HG02884 (cell line): ENCODE measurements around the gene ZCCHC24.

Experiments
- ATAC-seq: cut with Tn5 transposase; IDR thresholded peaks from one replicate; pipeline ENCODE4 v1.9.1; 2021; ENCODE audit warnings: mild to moderate bottlenecking, moderate library complexity; ENCODE audit not compliant: unreplicated experiment

ZCCHC24 gene

DNA sequence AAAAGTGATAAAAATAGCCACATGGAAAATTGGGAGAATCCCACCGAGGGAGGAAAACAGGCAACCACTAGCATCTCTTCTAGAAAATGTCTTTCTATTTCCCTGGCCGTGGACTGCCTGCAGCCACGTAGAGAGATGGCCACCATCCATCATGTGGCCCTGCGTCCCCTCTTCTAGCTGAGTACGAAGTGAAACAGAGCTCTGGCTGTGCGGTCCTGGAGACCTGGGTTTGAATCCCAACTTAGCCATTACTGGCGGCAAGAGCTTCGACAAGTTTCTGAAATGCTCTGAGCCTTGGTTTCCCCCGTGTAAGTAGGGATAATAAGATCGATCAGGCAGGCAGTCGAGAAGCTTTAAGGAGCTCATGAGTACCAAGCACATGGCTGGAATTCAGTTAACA, 32.9 kb downstream of the ZCCHC24 start:
- ATAC-seq = no peak

DNA sequence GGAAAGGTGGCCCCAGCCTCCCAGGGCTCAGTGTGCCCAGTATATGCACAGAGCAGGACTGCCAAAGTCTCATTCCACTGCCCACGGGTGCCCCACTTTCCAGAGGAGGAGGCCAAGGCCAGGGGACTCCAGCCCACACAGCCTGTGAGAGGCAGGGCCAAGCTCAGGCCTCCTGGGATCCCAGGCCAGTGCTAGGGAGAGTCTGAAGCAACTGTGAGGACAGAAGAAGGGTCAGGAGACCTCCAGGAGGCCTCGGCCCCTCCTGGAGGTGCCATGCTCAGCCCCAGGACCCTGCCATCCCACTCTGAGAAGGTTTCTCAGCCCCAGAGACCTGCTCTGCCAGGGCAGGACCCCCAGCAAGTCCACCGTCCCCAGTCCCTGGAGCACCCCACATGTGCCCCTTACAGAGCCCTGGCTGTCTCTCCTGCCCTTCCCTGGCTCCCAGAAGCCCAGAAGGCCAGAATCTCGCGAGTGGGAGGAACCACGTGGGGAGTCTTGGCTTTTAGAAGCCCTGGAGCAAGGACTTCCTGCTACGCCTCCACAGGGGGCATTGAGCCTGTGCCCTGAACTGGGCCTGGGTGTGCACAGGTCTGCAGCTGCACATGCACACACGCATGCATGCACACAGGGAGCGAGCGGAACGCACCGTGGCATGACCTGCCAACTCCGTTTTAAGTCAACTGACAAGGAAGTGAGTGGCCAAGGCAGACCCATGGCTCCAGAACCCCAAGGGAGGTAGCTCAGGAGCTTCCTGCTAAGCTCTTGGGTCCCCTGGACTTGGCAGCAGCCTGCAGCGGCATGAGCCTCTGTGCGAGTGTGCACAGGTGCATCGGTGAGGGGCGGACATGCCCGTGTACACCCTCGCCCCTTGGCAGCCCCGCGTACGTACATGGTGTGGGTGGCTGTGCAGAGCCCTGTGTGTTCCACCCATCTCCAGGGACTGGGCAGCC, 33.6 kb downstream of the ZCCHC24 start:
- ATAC-seq = no peak

DNA sequence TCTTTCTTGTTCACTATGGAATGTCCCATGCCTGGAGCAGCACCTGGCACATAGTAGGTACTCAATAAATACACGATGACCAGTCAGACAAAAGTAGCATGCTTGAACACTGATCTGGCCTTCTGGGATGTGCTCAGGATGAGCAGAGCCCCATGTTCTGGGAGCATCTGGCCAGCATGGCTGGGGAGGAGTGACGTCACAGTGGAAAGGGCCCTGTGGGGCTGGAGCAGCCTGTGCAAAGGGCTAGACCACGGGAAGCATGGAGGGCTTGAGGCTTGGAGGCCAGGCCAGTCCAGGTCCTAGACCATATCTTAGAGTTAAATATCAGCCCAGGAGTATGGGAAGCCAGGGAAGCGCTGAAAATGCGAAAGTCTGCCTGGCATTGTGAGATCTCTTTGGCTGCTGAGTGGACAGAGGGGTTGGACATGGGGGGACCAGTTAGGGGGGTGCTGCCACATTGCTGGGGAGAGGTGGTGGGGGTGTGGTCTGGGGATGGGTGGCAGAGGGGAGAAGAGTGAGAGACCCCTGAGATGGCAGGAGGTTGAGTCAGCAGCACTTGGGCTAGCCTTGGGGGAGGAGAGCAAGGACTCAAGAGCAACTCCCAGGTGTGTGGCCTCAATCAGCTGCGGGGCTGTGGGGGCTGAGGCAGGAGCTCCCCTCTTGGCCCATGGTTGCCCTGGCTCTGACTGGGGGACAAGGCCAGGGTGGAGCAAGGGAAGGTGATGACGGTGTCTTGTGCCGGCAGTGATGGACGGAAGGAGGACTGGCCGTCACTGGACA, 34.9 kb downstream of the ZCCHC24 start:
- no peak for ATAC-seq

DNA sequence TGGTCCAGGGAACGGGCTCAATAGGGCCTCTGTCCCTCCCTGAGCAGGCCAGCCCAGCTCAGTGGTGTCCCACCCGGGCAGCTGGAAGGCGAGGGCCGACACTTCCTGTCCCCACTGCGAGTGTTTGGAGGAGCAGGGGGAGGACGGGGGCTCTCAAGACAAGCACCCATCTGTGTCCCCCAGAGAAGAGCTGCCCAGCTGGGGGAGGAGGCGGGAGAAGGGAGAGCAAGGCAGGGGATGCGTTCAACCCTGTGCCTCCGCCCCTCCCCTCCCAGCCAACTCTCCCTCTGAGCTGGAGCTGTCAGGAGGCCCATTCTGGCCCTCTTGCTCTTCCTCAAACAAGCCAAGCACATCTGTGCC, 35.7 kb downstream of the ZCCHC24 start:
- no peak for ATAC-seq

DNA sequence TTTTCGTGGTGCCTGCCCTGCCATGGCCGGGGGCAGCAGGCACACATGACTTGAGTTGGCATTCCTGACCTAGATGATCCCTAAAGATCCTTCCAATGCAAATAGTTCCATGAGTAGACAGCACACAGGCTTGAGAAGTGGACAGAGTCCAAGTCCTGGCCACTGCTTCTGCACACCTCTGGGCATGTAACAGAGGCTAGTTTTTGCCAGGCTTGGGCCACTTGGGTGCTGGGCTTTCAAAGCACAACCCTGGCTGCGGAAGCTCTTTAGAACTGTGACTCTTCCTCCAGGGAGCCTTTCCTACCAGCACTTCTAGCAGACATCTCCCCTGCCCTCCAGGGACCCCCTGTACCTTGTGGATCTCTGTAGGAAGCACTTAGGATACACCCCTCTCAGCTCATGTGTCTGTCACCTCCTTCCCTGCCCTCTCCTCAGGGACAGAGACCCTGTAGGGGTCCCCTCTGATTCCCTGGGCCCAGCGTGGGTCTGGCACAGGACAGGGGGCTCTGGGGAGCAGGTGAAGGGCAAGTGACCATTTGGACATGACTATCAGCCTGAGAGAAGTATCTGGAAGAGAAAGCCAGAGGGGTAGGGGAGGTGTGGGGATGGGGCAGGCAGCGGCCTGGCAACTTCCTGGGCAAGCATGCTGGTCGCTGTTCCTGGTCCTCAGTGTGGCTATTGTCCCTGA, 36.2 kb downstream of the ZCCHC24 start:
- no peak for ATAC-seq

DNA sequence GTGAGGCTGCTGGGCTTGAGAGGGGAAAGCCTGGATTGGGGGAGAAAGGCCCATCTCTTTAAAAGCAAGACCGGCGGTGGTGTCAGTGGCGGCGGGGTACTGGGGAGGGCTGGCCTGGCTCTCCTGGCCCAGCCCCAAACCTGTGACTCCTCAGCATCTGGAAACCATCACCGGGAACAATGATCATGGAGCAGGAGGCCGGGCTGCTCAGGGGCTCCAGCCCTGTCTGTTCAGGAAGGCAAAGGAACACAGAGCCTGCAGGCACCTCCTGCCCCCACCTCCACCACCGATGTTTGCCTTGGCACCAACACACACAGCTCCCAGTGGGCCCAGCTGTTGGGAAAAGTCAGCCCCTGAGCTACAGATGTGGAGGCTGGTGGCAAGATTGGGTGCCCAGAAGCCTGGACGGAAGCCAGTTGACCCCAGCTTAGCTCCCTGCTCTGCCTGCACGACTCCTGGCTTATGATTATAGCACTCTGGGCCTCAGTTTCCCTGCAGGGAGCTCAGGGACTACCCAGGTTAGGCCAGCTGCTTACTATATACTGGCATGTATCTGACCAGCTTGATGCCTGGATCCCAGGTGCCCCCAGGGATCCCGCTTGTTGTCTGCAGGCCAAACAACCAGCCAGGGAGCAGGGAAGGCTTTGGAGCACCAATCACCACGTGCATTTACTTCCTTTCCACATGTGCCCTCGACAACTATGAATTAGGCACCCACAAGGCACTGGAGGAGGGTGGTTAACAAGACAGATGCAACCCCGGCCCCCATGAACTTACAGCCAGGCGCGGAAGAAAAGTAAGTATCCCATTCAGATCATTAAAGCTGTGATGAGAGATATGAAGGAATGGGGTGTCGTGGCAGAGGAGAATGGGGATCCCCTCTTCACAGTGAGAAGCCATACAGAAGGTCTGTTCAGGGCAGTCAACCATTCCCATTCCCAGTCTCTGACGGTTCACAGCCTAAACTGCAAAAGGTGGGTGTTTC, 37.3 kb downstream of the ZCCHC24 start:
- no peak for ATAC-seq

DNA sequence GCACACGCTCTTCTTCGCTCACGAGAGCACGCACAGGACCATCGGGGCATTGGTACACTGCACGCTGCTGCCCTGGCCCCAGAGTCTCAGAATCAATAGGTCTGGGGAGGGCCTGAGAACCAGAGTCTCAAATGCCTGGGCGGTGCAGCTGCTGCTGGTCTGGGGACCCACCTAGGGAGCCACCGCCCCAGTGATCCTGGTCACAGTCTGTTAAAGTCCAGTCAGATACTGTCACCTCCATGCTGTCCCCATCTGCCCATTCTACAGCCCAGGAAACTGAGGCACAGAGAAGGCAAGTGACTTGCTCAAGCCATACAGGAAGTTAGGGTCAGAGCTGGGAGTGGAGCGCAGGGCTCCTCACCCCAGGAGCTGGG, 38.0 kb downstream of the ZCCHC24 start:
- no peak for ATAC-seq

DNA sequence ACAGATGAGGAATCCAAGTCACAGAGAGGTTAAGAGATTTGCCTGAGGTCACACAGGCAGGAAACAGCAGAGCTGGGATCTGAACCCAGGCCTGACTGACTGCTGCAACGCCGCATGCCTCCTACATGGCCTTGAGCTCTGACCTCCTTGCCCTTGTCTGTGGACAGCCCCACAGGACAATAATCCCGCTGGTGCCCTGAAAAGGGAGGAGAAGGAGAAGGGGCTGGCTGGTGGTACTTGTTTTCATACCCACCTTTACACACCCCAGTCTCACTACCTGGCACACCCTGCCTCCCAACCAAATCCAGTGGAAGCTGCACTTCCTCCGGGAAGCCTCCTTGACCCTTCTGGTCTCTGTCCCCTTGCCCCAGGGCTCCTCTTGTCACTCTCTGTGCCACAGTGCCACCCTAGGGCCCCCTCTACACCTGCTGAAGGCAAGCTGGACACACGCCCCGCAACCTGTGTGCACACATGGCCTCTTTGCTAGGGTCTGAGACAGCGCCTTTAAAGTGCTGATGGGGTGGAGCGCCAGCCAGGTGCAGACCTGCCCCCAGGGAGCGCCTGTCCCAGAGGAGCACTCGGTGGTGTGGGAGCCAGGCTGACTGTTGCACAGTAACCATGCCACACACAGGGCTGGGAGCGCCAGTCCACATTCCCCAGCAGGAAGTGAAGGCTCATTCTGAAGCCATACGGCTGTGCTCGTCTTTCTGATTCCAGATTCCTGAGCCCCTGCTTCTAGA, 38.6 kb downstream of the ZCCHC24 start:
- ATAC-seq = no peak

DNA sequence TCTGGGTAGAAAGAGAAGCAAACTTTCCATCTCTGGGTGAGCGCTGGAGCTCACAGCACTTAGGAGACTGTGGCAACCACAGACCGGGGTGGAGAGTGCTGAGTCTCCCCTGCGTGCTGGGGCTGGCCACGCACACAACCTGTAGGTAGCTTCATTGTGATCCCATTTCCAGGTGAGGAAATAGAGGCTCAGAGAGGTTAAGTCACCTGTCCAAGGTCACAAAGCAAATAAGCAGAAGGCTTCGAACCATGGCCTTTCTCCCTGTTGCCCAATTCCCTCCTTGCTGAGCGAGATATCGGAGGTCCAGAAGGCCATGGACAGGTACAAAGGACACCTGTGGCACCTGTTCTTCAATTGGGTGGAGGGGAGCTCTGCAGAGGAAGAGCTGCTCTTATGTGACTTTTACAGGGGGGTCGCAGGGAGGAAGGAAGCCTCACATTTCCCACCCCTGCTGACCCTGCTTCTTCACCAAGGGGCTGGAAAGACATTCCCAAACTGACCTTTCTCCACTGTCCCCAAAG, 39.4 kb downstream of the ZCCHC24 start:
- ATAC-seq = no peak

DNA sequence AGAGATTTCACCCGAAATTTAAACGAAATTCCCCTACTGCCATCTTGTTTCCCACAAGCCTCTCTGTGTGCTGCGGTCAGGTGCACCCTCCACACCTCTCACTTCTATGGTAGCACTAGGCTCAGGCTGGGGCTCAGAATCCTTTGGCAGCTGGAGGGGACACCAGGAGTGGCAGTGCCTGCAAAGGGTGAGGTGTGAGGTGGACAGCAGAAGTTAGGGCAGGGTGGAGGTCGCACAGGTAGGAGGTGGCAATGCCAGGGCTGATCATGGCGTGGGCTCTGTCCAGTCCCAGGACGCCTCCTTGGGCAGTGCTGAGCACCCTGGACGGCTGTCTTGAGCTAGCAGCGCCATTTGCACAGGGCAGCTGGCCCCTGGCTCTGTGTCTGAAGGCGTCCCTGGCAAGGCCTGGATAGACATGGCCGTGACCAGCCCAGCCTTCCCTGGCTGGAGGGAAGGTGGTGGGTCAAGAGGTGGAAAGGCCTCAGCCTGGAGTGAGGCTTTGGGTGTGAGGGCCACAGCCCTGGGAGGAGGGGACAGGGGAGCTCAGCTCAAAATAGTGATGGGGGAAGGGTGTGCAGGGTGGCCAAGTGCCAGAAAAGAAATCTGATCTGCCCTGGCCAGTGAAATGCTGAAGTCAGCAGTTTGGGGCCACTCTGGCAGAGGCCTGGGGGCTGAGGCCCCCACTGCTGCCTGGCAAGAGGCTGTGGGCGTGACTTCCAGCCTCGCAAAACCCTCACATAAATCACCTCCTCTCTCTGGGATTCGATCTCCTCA, 40.0 kb downstream of the ZCCHC24 start:
- no peak for ATAC-seq

DNA sequence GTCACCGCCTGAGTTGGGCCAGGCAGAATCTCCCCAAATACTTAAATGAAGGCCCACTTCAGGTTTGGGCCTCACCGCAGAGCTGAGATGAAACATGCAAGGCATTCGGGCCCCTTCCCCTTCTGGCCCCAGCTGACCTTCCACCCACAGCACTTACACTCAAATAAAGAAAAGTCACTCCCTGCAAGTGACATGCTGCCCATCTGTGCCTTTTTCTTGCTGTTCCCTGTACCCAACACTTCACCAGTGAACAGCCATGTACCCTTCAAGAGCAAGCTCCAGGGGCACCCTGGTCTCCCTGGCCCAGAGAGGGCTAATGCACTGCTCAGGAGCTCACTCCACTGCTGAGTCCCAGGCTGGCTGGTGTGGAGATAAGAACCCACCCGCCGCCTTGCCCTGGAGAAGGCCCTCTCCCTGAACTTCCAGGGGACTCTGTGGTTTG, 40.7 kb downstream of the ZCCHC24 start:
- ATAC-seq = no peak

DNA sequence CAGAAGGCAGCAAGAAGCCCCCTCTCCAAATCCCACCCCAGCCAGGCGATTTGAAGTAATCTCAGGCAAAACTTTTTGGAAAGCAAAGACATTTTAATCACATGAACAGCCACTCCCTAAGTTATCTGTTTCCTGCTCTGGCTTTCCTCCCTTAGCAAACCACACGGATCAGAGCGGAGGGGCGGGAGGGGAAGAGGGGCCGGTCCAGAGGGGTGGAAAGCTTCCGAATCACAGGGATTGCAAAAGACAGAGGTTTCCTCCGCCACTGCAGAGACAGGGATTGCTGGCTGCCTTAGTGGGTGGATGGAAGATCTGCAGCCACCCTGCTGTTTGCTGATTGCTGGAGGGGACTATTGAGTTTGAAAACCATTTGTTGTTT, 41.2 kb downstream of the ZCCHC24 start:
- no peak for ATAC-seq

DNA sequence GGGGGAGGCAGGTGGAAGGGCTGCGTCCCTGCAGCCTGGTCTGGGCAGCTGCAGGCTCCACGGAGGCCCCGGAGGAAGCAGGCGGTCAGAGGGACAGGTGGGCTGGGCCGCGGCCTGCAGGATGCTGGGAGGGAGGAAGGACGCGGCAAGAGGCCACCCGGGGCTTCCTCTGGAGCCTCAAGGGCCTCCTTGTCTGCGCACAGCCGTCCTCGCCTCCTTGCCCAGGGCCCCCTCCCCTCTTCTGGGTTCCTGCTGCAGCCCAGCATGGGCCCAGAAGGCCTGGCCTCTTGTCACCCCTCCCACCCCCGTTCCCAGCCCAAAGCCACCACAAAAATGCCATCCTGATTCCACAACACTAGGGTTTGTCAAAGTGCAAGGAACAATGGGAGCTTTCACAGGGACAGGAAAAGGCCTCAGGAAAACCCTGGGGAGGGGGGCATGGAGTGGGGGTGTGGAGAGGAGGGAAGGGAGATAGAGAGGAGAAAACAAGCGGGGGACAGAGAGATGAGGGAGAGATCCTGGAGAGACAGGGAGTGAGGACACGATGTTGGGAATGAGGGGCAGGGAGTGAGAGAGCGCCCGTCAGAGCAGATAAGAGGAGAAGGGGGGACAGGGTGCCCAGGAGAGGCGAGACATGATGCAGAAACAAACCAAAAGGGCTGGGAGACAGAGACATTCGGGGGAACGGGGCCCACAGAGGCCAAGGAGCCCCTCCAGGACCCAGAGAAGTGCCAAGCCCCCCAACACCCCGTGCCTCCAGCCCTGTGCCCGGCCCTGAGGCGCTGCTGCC, 41.8 kb downstream of the ZCCHC24 start:
- ATAC-seq = no peak

DNA sequence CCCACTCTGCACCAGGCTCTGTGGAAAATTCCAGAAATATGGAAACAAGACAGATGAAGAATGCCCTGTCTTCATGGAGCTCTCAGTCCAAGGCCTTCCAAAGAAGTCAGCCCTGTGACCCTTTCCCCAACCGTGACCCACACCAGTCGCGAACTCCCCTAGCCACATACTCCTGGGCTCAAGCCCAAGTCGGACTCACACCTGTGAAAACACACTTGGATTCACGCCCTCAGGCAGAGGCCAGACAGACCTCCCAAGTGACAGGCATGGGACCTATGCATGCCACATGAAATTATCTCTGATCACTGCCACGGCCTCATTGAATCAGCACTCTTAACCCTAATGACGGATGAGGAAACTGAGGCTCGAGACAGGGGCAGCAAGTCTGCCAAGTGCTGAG, 42.5 kb downstream of the ZCCHC24 start:
- ATAC-seq = no peak

DNA sequence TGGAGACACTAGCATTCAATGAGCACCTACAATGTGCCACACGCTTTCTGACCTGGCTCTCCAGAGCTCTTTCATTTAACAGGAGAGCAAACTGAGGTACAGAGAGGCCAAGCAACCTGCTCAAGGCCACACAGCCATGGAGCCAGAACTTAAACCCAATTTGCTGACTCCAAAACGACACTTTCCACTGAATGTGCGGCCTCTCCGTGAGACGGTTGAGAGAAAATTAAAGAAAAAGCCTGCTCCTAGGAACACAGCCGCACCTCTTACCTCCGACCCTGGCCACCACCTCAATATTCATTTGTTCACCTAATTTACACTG, 42.8 kb downstream of the ZCCHC24 start:
- ATAC-seq = no peak

DNA sequence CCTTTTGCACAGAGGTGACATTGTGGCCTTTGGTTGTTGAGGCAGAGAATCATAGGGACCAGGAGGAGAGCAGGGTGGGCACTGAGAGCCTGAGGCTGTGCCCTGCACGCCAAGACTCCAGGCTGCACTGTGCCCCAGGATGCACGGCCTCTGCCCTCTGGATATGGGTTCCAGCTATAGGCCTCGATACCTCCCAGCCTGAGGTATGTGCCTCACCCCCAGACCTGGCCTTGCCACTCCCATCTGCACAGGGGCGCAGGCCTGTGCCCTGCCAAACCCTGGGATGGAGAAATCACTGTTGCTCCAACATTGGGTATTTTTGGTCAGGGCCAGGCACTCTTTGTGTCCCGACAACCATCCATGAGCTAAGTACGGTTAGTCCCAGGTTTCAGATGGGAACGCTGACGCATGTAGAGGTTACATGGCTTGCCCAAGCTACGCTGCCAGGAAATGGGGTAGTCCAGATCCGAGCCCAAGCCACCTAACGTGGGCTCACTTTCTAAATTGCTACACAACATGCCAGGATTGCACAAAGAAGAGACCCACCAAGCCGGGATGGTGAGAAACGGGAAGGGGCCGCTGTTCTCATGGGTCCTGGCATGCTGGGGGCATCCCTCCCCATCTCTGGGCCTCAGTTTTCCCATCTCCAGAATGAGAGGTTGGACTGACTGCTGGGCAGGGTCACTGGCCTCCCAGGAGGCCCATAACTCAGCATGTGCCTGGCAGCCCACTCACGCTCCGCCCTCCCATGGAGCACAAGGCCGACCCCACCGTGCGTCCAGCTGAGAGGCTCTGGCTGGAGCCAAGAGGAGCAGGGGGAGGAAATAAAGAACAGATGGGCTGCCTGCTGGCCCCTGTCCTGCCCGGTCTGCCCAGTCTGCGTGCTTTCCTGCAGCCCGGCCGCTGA, 44.2 kb downstream of the ZCCHC24 start:
- ATAC-seq = no peak
